ENCODE results near the gene KLHDC4.

DNA sequence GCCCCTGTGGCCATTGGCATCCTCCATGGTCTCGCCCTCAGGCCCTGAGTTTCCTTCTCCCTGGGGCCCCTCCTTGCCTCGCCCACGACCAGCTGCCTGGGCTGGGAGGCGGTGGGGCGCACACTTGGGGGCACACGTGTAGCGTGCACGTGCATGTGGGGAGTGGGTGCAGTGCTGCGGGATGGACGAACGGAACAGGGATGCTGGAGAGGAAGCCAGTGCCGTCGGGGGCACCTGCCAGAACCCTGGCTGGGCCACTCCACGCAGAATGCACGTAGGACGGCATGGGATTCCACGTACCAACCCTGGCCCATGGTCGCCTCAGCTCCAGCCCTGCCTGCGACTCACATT lies 80.4 kb downstream of the KLHDC4 start:
- no peak for TF ChIP-seq CEBPB (IDR thresholded peaks at IDR 0.05; ENCODE audit: low read depth, low read length)
- no peak for TF ChIP-seq POLR2A (IDR thresholded peaks at IDR 0.05; ENCODE audit: low read depth, low read length)
- TF ChIP-seq CTCF (conservative IDR thresholded peaks at IDR 0.05; ENCODE audit: low read depth, low read length) = no peak
- TF ChIP-seq USF2 (IDR thresholded peaks at IDR 0.05; ENCODE audit: low read depth, low read length) = no peak
- no peak for TF ChIP-seq CHD1 (IDR thresholded peaks at IDR 0.05; ENCODE audit: low read depth, low read length)
- TF ChIP-seq FOS (IDR thresholded peaks at IDR 0.05; ENCODE audit: low read depth, low read length) = no peak
- no peak for TF ChIP-seq MXI1 (IDR thresholded peaks at IDR 0.05; ENCODE audit: borderline replicate concordance, low read depth, low read length)
- no peak for TF ChIP-seq RCOR1 (IDR thresholded peaks at IDR 0.05; ENCODE audit: insufficient replicate concordance, low read length)
- no peak for TF ChIP-seq MAZ (IDR thresholded peaks at IDR 0.05; ENCODE audit: borderline replicate concordance, low read depth, low read length)
- no peak for TF ChIP-seq RFX5 (IDR thresholded peaks at IDR 0.05; ENCODE audit: low read depth, low read length)
- TF ChIP-seq, protein P1, sequence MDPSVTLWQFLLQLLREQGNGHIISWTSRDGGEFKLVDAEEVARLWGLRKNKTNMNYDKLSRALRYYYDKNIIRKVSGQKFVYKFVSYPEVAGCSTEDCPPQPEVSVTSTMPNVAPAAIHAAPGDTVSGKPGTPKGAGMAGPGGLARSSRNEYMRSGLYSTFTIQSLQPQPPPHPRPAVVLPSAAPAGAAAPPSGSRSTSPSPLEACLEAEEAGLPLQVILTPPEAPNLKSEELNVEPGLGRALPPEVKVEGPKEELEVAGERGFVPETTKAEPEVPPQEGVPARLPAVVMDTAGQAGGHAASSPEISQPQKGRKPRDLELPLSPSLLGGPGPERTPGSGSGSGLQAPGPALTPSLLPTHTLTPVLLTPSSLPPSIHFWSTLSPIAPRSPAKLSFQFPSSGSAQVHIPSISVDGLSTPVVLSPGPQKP (IDR thresholded peaks at IDR 0.05; ENCODE audit: borderline replicate concordance, low read depth, low read length) = no peak

All from IMR-90 (cell line).